NOMO-1 treated with DMSO at 0.1 percent for 48 hours (cell line): ENCODE data around the gene C16orf82.

Source experiments
- DNase-seq: peaks from one replicate; lab custom pipeline; 2025; ENCODE audit not compliant: unreplicated experiment; lab: John Stamatoyannopoulos, UW

C16orf82 gene

DNA sequence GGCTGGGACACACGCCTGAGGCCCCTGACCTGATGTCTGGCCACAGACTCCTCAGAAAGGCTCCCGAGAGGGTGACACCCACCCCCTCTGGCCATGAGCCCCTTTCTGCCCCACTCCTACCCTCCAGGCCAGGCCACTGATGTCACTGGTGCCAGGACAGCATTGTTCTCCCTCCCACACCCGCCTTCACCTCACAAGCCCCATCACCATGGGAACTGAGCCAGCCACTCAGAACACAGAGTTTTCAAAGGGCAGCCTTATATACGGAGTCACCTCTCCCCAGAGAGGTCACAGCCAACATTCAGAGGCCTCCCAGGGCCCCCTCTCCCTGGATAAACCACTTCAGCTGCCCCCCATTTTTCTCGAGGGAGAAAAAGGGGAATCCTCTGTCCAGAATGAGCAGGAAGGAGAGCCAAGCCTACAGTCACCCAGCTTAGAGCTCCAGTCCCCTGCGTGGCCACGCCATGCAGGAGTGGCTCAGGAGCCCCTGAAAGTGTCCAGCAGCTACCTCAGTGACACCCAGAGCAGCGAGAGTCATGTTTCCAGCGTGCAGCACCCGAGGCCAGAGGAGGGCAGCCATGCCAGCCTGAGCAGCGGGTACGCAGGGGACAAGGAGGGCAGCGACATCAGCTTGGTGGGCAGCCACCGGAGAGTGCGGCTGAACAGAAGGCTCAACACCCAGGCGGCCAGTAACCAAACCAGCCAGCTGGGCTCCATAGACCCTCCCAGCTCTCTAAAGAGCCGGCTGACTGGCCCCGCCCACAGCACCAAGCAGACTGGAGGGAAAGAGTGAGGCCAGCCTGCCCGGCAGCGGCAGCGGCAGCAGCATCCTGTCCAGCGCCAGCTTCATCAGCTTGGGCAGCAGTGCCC lies at the start of gene C16orf82:
C16orf82 (plus strand) TSS at position 260 of the 870 bp plus-strand sequence.
- no peak for DNase-seq

DNA sequence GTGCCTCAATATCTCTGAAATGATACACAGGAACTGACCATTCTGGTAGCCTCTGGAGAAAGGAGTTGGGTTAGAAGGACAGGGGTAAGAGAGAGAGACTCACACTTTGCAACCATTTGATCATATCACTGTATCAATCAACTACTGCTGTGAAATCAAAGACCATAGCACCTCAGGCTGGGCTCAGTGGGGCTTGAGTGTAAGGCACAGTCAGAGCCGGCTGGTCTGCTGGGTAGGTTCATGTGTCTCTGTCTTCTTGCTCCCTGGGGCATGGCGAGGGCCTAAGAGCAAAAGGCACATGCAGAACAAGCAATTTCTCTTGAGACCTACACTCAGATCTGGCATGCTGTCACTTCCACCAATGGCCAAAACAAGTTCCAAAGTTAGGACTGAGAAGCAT lies 46.7 kb upstream of the C16orf82 start:
- no peak for DNase-seq

DNA sequence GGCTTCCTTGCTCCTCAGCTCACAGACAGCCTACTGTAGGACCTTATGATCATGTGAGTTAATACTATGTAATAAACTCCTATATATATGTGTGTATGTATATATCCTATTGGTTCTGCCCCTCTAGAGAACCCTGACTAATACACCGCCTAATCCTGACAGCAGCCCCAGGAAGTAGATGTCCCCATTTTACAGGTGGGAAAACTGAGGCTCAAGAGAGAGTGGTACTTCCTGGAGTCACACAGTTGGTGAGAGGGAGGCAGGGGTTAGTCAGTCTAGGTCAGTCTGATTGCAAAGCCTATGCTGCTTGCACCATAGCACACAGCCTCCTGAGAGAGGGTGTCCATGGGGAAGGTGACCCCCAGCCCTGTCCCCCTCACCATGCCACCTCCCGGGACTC lies 42.7 kb upstream of the C16orf82 start:
- no peak for DNase-seq

DNA sequence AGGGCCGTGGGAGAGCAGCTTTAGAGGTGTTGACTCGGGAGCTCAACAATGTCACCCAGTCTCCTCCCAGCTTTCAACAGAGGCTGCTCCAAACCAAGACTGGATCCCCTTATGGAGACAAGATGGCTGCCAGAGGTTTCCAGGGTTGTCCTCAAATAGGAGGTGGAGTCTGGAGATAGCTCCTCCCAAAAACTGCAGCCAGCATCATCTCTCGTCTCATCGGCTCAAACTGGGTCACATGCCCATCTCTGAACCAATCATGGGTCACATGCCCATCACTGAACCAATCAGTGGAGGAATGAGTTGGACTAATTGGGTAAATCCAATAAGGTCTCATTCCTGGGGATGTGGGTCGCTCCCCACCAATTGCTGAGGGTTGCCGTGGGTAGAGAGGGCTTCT lies 41.1 kb upstream of the C16orf82 start:
- no peak for DNase-seq

DNA sequence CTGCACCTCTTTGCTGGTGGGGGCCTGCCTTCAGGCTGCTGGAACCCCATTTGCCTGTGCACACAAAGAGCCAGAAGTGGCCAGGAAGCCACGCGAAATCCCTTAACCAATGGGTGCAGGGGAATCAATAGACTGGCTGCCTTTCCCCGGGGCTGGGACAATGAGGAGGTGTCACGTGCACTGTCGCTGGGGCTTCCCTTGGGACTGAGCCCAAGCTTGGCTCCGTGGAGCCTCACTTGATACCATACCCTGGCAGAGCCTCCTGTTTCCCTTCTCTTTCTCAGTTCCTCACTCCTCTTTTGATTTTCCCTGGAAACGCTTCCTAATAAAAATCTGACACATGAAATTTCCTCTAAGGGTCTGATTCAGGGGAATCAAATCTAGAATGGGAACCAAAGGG lies 38.8 kb upstream of the C16orf82 start:
- no peak for DNase-seq

DNA sequence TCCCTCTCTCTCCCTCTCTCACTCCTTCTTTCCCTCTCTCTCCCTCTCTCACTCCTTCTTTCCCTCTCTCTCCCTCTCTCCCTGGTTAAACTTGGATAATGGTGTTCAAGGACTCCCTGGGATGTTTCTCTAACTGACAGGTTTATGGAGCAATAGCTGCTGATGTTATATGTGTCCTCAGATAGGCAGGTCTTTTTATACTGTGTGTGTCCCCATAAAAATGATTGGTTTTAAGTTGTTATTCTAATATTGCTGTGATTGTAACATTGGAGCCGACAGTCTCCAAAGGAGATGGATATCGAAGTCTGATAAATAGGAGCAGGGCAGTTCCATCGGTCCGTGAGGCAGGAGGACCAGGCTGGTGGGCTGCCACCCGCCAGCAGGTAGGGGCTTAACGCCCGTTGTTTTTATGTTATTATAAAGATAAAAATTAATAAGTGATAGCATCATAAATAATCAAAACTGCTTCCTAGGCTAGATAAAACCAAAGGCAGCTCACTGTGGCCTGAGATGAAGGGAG lies 38.1 kb upstream of the C16orf82 start:
- DNase-seq = no peak

DNA sequence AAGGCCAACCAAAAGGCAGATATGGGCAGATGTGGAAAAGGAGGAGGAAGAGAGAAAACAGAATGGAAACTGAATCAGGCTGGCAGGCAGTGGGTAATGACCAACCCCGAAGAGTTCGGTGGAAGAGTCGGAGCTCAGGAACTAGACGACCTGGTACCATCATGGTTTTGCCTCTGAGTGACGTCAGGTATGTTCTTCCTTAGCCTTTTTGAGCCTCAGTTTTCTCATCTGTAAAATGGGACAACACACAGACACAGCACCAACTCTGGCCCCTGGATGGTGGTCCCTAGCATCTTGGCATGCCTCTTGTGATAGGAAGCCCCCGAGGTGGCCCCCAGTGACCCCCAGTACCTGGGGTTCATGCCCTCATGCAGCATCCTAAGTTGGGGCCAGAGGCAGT lies 37.2 kb upstream of the C16orf82 start:
- no peak for DNase-seq

DNA sequence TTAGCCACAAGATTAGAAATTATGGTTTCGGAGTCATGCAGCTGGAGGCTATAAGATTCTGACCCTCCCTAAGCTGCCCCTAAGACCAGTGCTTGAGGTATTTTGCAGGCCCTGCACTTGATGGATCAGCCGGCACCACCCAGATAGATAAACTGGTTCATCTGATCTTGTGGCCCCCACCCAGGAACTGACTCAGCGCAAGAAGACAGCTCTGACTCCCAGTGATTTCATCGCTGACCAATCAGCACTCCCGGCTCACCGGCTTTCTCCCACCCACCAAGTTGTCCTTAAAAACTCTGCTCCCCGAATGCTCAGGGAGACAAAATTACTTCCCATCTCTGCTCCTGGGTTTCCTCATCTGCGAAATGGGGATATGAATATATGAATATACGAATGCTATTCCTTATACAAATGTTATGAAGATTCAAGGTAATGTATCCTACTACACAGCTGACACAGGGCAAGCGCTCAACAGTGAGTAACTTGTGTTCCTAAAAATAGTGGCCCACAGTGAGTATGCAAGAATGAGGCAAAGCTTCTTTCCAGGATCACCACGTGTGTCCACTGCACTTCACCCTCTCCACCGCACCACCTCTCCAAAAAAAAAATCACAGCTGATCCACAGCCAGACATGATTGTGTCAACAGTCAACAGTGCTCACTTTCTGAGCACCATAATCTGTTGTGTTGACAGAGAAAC lies 33.3 kb upstream of the C16orf82 start:
- no peak for DNase-seq

DNA sequence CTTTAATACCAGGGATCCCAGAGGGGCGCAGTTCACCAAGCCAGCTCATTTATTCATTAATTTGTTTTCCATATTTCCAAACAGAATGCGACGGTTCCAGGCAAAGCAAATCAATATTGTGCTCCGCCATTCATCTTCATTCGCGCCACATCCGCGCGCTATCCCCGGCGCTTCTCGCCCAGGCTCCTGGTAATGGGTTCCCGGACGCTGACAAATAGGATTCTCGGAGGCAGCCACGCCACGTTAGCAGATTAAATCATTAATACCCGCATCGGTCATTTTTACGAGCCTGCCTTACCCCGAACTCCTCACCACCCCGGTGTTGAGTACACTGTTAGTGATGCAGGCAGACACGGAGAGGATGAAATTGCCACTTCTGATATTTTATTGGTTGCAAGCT lies 26.0 kb upstream of the C16orf82 start:
- no peak for DNase-seq

DNA sequence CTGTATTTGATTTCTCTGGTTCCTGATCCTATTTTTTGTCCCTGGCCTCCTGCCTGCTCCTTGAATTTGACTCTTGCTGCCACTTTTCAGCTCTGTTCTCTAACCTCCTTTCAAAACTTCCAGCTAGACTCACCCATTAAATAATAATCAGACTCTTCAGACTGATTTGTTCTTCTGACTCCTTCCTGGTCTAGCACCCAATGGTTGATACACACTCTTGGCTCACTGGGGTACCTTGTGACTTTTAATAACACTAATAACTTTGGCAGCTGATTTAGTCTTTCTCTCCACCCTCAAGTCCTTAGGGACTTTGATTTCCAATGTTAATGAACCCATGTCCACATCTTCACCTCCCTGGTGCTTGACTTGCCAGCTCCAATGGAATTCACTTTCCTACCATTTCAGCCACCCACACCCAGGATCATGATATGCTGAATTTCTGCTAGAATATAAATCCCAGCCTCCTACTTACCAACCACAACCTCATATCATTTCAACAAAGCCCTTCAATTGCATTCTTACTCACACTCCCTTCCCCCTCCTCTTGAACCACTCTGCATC lies 19.7 kb upstream of the C16orf82 start:
- DNase-seq = no peak

DNA sequence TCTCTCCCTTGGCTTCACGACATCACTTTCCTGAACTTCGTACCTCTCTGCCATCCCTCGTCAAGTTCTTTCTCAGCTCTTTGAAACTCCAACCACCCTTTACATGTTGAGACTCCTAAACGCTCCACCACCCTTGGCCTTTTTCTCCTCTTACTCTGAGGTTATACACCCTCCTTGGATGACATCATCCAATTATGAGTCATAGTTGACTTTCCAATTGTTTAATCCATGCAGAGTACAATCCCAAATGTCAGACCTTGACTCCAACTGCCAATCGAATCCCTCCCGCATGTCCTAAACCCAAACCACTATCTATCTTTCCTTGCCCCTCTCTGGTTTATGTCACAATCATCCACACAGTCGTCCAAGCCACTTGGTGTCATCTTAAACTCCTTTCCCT lies 18.4 kb upstream of the C16orf82 start:
- no peak for DNase-seq

DNA sequence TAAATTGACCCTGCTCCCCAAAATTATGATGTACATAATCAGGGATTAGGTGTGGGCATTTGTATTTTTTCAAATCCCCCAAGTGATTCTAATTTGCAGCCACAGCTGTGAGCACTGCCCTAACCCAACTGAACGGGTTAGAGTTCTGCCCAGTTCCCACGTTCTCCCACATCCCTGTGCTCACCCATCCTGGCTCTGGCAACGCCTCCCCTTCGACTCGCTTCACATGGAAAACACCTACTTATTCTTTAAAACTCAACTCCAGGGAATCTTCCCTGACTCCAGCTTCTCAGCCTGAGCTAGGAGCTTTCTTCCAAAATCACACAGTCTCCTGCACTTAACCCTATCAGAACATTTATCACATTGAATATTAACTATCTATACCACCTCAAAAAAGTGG lies 17.6 kb upstream of the C16orf82 start:
- DNase-seq = no peak

DNA sequence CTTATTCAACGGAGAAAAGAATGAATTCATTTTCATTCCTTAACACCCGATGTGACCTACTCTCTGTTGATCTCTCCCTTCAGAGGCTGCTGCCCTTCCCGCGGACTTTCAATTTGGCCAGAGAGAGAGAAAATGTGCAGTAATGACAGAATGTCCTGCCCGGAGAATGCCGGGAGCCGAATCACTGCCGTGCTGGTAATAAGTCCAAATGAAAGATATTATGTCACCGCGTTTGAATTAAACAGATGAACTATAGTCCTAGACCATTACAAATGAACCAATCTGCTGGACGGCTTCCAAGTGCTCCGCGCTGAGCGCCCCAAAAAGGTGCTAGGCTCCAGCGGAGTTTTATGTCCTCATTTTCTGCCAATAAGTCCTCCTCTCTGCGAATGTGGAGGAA lies 14.7 kb upstream of the C16orf82 start:
- no peak for DNase-seq

DNA sequence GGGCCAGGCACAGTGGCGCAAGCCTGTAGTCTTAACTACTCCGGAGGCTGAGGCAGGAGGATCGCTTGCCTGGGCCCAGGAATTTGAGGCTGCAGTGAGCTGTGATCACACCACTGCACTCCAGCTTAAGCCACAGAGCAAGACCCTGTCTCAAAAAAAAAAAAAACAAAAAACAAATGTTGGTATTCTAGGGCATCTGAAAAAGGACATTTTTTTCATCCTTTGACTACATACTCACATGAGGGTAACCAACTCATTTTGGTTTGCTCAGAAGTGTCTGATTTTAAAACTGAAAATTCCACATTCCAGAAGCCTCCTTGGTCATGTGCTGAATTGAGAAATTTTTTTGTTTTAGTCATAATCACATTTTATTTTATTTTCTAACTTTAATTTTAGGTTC lies 12.7 kb upstream of the C16orf82 start:
- no peak for DNase-seq

DNA sequence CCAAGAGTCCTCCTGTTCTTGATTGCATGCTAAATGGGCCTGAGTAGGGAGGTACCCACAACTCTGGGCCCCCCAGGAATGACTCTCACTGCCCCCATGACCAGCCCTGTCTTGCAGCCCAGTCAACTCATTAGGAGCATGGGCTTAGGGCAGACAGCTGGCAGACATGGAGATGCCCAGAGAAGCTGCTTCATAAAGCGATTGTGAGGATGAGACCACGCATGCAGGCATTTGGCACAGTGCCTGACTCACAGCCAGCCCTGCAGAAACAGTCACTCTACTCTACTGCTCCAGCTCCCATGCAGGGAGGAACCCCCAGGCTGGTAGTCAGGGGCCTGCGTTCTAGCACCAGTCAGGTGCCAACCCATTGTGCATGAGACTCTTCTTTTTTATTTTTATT lies 8.4 kb upstream of the C16orf82 start:
- no peak for DNase-seq

DNA sequence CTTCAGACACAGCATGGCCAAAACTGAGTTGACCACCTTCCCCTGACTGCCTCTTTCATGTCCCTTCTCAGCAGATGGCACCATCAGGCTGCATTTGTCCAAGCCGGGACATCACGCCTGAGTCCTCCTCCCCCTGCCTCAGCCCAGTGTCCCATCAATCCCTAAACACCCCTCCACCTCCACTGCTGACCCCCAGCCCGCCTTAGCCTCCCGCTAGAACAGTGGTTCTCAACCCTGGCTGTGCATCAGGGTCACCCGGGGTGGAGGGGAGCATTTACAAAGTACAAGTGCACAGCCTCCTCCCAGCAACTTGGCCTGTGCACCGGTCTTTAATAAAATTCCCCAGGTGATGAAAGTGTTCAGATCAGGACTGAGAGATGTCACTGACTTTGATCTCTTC lies 4.0 kb downstream of the C16orf82 start:
- DNase-seq = no peak

DNA sequence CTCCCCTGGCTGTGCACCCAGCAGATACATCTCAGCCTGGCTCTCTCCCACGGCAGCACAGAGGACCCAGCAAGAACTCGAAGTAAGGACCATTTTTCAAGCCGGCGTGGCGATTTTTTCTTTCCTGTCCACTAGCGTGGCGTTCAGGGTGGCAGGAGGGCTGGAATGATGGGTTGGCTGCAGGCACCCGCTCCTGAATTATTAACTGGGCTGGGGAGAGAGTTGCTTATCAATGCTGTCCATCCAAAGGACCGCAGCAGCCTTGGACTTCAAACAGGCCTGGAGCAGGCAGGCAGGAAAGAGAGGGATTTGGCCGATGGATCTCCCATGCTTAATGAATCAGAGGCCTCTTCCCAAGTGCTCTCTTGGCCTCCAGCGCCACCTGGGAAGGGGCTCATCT lies 7.0 kb downstream of the C16orf82 start:
- no peak for DNase-seq

DNA sequence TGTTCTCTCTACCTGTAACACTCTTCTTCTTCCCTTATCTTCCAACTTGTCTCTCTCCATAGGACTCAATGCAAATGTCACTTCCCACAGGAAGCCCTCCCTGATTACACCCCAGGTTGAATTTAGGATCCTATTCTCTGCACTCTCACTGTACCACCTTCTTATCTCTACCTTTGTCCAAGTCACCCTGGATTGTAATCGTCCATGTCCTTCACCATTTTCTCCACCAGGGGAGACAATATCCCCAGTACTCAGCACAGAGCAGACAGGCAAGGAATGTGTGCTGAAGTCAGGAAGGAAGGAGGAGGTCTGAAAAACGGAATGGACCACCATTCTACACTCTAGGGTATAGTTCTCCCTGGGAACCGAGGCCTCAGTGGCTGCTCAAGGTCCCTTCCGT lies 14.2 kb downstream of the C16orf82 start:
- no peak for DNase-seq

DNA sequence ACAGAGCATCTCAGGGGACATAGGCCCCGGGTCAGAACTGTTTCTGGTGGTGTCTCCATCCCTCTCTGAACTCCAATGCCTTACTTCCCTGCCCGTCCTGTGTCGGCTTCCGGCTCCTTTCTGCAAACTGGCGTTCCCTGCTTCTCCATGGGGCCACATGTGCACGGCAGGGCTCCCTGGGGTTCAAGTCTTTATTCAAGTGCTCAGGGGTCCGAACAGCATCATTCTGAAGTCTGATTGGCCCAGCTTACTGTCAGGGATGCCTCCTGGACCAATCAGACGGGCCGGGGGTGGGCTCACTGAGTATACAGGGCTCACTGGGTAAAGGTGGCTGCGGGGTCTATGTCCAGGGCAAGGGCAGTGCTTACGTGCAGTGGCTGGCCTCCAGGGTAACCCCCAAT lies 17.1 kb downstream of the C16orf82 start:
- no peak for DNase-seq

DNA sequence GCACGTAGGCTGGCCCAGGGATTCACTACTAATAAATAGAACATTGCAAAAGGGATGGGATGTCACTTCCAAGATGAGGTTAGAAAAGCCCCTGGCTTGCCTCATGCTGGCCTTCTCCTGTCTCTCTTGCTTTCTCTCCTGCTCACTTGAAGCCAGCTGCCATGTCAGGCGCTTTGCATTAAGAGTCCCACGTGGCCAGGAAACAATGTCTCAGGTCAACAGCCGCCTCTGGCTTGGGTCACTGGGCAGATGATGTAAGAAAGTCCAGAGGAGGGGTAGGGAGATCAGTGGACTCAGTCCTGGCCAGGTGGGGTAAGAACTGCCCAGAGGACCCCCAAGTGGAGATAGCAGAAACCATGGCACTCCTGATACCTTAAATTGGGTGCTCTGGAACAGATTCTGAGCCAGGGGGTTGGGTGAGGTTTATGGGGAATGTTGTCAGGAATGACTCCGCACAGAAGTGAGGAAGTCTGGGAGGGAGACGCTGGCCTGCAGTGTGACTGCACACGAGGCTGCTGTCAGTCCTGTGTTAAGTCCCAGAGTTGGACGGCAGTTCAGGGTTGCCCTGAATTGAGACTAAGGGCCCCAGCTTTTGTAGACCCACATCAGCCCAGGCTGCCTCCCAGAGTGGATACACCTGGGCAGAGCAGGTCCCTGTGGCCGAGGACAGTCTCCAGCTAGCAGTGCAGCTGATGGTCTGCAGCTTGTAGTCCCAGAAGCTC lies 17.7 kb downstream of the C16orf82 start:
- no peak for DNase-seq

DNA sequence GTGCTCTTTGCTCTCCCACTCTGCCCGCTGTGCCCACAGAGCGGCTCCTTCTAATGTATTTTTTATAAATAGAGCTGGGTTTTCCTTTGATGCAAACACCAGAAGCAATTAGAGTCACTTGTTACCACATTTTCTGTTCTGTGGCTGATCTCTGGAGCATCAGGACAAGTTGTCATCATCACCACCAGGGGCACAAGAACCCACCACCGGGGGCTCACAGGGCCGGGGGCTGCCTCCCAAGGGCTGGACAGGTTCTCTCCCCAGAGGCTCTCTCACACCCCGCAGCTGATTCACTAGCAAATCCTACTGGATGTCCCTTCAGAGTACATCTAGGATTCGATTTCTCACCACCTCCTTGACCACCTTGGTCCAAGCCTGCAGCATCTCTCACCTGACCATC lies 18.5 kb downstream of the C16orf82 start:
- DNase-seq = no peak
